Transverse colon (tissue), 4 donors: ENCODE measurements around the gene RALGAPA1. TPM values are rescaled to one million over a fixed set of nuclear protein-coding genes. Genes with fewer than 3 reads are reported as not detected.
"Not testable (repeated sequence)": the region's sequence is repeated elsewhere in the genome, so short reads cannot be mapped to it uniquely, and the experiment has no call there.

Experiments
- DNase-seq: peaks from one replicate; pipeline ENCODE4 v3.0.0-alpha.2; 2019
- H3K27ac ChIP-seq, 4 donors: fragments of 200-600 bp; sonication (generic); 2 replicates each; pipeline ENCODE4 v1.5.1; 2016 to 2018; ENCODE audit warnings: inconsistent platforms in 4 of 4
- H3K27me3 ChIP-seq: fragments of 200-600 bp; sonication (generic); 2 replicates; pipeline ENCODE4 v1.5.1; 2017; ENCODE audit warnings: inconsistent platforms
- H3K36me3 ChIP-seq, 4 donors: fragments of 200-600 bp; sonication (generic); 2 replicates each; pipeline ENCODE4 v1.5.1; 2017 to 2019; ENCODE audit warnings: inconsistent platforms in 4 of 4
- H3K4me1 ChIP-seq, 4 donors: fragments of 200-600 bp; sonication (generic); 2 replicates each; pipeline ENCODE4 v1.5.1; 2017 to 2020; ENCODE audit warnings: inconsistent platforms in 4 of 4
- H3K4me3 ChIP-seq, 4 donors: fragments of 200-600 bp; sonication (generic); 1 replicate in 1 of 4; 2 replicates in 3 of 4; pipeline versions ENCODE4 v1.5.1 to v1.6.1; 2017 to 2019; ENCODE audit warnings: inconsistent platforms in 4 of 4
- H3K9me3 ChIP-seq, 2 donors: fragments of 200-600 bp; sonication (generic); 2 replicates each; pipeline ENCODE4 v1.5.1; 2017 to 2019; ENCODE audit warnings: inconsistent platforms in 2 of 2
- CTCF ChIP-seq, 5 experiments: fragments of 200-600 bp in 3 of 5; fragments of 450-650 bp in 2 of 5; sonication (generic) in 3 of 5; IDR thresholded peaks; 1 replicate in 2 of 5; 2 replicates in 3 of 5; pipeline ENCODE4 v1.5.1; 2016 to 2017; ENCODE audit warnings: antibody characterized with exemption in 5 of 5, inconsistent platforms in 3 of 5, mild to moderate bottlenecking in 2 of 5, moderate library complexity in 1 of 5
- EP300 ChIP-seq: sonication (generic); formaldehyde crosslinking; IDR thresholded peaks from one replicate; pipeline ENCODE4 v1.6.1; 2017; ENCODE audit warnings: antibody characterized with exemption, low read depth
- POLR2A ChIP-seq: fragments of 450-650 bp; IDR thresholded peaks from one replicate; pipeline ENCODE4 v1.6.1; 2016; ENCODE audit warnings: antibody characterized with exemption, mild to moderate bottlenecking, moderate library complexity
- POLR2AphosphoS5 ChIP-seq, 3 donors: sonication (generic); formaldehyde crosslinking; IDR thresholded peaks; one replicate each; pipeline ENCODE4 v1.6.1; 2016; ENCODE audit warnings: antibody characterized with exemption in 3 of 3
- WGBS, 2 donors: methylation state at CpG; one replicate each; pipeline ENCODE4 v1.1.5; 2018; ENCODE audit warnings: low coverage in 1 of 2; 5-methylcytosine and 5-hydroxymethylcytosine counted together
- in situ Hi-C, 4 donors: fragments of 200-750 bp; cut with MboI; loops; one replicate each; pipeline versions ENCODE4 v1.15.0 to v1.15.1; 2017; ENCODE audit warnings: low sequenced_read_pairs in 3 of 4, low pct_ligation_motif_present in 1 of 4, low pct_unique_long_range_greater_than_20kb in 1 of 4
- intact Hi-C: fragments of 100-400 bp; cut with DNase I; formaldehyde crosslinking; loops from one replicate; pipeline ENCODE4 v1.15.1; 2023; ENCODE audit warnings: low total_unique reads
- total RNA-seq, 4 donors: library from RNA; depleted of rRNA; stranded (reverse); fragments of >200 nt; gene quantifications; one replicate each; pipeline ENCODE4 v1.1.0, GENCODE V29; 2016

The RALGAPA1 gene
- total RNA-seq, 4 donors from 2014 or later: 84.7 to 122 (median 119) TPM

GRCh38 chr14:35740215-35740614, 68.9 kb downstream of the RALGAPA1 start:
- no peak for DNase-seq
- no peaks in the 10 kb centered on the region for H3K27me3 ChIP-seq
- intact Hi-C loops: no loop called here
- 100% methylated on average over 1 of the region's 1 CpG; no CpG with 5 or more reads in 1 of the 2 donors for WGBS, 2 donors
- TF ChIP-seq EP300 (no peak), POLR2AphosphoS5 (IDR thresholded peaks at IDR 0.05) (no peak), CTCF (IDR thresholded peaks at IDR 0.05) (no peak), POLR2A (no peak)
- H3K4me1 ChIP-seq: no peaks in the 10 kb centered on the region
- no peak overlapping the region for H3K4me3 ChIP-seq
- in situ Hi-C loops: no loop called here
- H3K36me3 ChIP-seq: peaks cover 0 to 31% (median 15%) of the 10 kb centered on the region in 4 donors
- H3K27ac ChIP-seq: no peak overlapping the region
- no peaks in the 10 kb centered on the region for H3K9me3 ChIP-seq

GRCh38 chr14:35735163-35735562, 73.9 kb downstream of the RALGAPA1 start:
- in situ Hi-C loops, H3K4me1 ChIP-seq, H3K27ac ChIP-seq, intact Hi-C loops, H3K27me3 ChIP-seq, H3K4me3 ChIP-seq, H3K9me3 ChIP-seq, DNase-seq: not testable (repeated sequence)
- peaks cover 0 to 28% (median 9%) of the 10 kb centered on the region in 4 donors for H3K36me3 ChIP-seq
- 89 to 93% methylated on average over 3 of the region's 3 CpGs for WGBS, 2 donors

GRCh38 chr14:35733510-35733909, 75.6 kb downstream of the RALGAPA1 start:
- H3K27ac ChIP-seq, H3K9me3 ChIP-seq, intact Hi-C loops, H3K4me1 ChIP-seq, DNase-seq, in situ Hi-C loops, H3K27me3 ChIP-seq, H3K4me3 ChIP-seq: not testable (repeated sequence)
- H3K36me3 ChIP-seq: peaks cover 0 to 38% (median 10%) of the 10 kb centered on the region in 4 donors
- WGBS, 2 donors: 89 to 100% methylated on average over 1 of the region's 1 CpG

- no peaks in the 10 kb centered on the region for H3K27me3 ChIP-seq
- TF ChIP-seq CTCF (IDR thresholded peaks at IDR 0.05) (no peak), POLR2AphosphoS5 (IDR thresholded peaks at IDR 0.05) (no peak), POLR2A (no peak), EP300 (no peak)
- no peaks in the 10 kb centered on the region for H3K9me3 ChIP-seq
- in situ Hi-C loops: no loop called here
- H3K4me3 ChIP-seq: no peak overlapping the region
- intact Hi-C loops: no loop called here
- 100% methylated on average over 4 of the region's 4 CpGs; no CpG with 5 or more reads in 1 of the 2 donors for WGBS, 2 donors
- DNase-seq: no peak
- H3K27ac ChIP-seq: no peak overlapping the region
- H3K4me1 ChIP-seq: no peaks in the 10 kb centered on the region
- peaks cover 0 to 34% (median 10%) of the 10 kb centered on the region in 4 donors for H3K36me3 ChIP-seq
Observed at GRCh38 chr14:35730871-35731270, 78.2 kb downstream of the RALGAPA1 start.

- Histone ChIP-seq H3K27me3 (no peaks in the 10 kb centered on the region), H3K9me3 (no peaks in the 10 kb centered on the region), H3K4me3 (no peak overlapping the region), H3K4me1 (no peaks in the 10 kb centered on the region), H3K27ac (no peak overlapping the region), H3K36me3 (peaks cover 0 to 26% (median 9%) of the 10 kb centered on the region in 4 donors)
- intact Hi-C loops: no loop called here
- in situ Hi-C loops: no loop called here
- no peak for DNase-seq
- TF ChIP-seq POLR2AphosphoS5 (IDR thresholded peaks at IDR 0.05) (no peak), EP300 (no peak), POLR2A (no peak), CTCF (IDR thresholded peaks at IDR 0.05) (no peak)
- WGBS, 2 donors: 75 to 91% methylated on average over 2 of the region's 2 CpGs
Observed at GRCh38 chr14:35727764-35728163, 81.3 kb downstream of the RALGAPA1 start.
